HepG2 (cell line): ENCODE measurements around the gene CSH1. TPM values are rescaled to one million over a fixed set of nuclear protein-coding genes. Genes with fewer than 3 reads are reported as not detected.

Experiments used
- ATAC-seq: fragments of 200-7000 bp; cut with Tn5 transposase; 3 replicates; pipeline ENCODE4 v1.9.1; 2020; ENCODE audit warnings: mild to moderate bottlenecking, moderate library complexity
- BruUV-seq: library from RNA; stranded (reverse); fragments of 400-500 nt; replicated peaks from 2 replicates; lab custom pipeline; 2021; lab: Mats Ljungman, UMichigan
- CTCF ChIA-PET: fragments of 300-600 bp; formaldehyde crosslinking; extraction: SDS; loops from one replicate; lab custom pipeline; 2021; ENCODE audit warnings: low total read pairs, inconsistent platforms, low intra/inter-chr PET ratio; lab: Yijun Ruan, JAX
- POLR2A ChIA-PET: fragments of 350-600 bp; sonication (Branson Sonifier 250); formaldehyde crosslinking; loops from one replicate; lab custom pipeline; 2020; ENCODE audit warnings: antibody characterized with exemption, inconsistent platforms; lab: Yijun Ruan, JAX
- DNase-seq: peaks from one replicate; pipeline ENCODE4 v3.0.0-alpha.2; 2015; ENCODE audit warnings: low spot score
- FAIRE-seq: peaks from 3 replicates; lab custom pipeline; 2011; peaks lifted over from hg19 to GRCh38; lab: Jason Lieb, UNC
- H2AFZ ChIP-seq: one replicate; pipeline ENCODE4 v1.6.1; 2011; ENCODE audit warnings: low read length, inconsistent platforms
- H3K27ac ChIP-seq: fragments of 300-600 bp; 3 replicates; pipeline ENCODE4 v1.8.0; 2011; ENCODE audit warnings: mixed run types, mild to moderate bottlenecking, mixed read lengths, low read length, inconsistent platforms; ENCODE audit not compliant: insufficient read depth; ENCODE audit errors: extremely low read length
- H3K27me3 ChIP-seq, 2 experiments: fragments of 200-600 bp in 1 of 2; 2 replicates in 1 of 2; 3 replicates in 1 of 2; pipeline versions ENCODE4 v1.6.0 to v1.8.0; 2011; ENCODE audit warnings: low read length in 2 of 2, mild to moderate bottlenecking in 2 of 2, moderate library complexity in 2 of 2, inconsistent platforms in 1 of 2; ENCODE audit not compliant: insufficient read depth in 2 of 2, control insufficient read depth in 1 of 2
- H3K36me3 ChIP-seq, 2 experiments: fragments of 200-600 bp in 1 of 2; replicated peaks in 1 of 2; 2 replicates in 1 of 2; 3 replicates in 1 of 2; pipeline versions ENCODE4 v1.5.1 to v1.8.0; 2011; ENCODE audit warnings: low read length in 2 of 2, inconsistent platforms in 1 of 2; ENCODE audit not compliant: insufficient read depth in 2 of 2, control insufficient read depth in 1 of 2
- H3K4me1 ChIP-seq: 2 replicates; pipeline ENCODE4 v1.5.1; 2012; ENCODE audit warnings: low read length, inconsistent platforms; ENCODE audit not compliant: insufficient read depth
- H3K4me2 ChIP-seq: 2 replicates; pipeline ENCODE4 v1.6.0; 2011; ENCODE audit warnings: low read depth, low read length, inconsistent platforms
- H3K4me3 ChIP-seq, 3 experiments: fragments of 200-600 bp in 1 of 3; sonication (generic), shearing (Covaris generic) in 1 of 3; replicated peaks in 1 of 3; 2 replicates each; pipeline ENCODE4 v1.5.1; 2011 to 2016; ENCODE audit warnings: low read length in 3 of 3, inconsistent platforms in 2 of 3, low read depth in 2 of 3, mild to moderate bottlenecking in 2 of 3, control low read depth in 1 of 3, mixed read lengths in 1 of 3; ENCODE audit not compliant: insufficient read depth in 1 of 3
- H3K79me2 ChIP-seq: one replicate; pipeline ENCODE4 v1.6.1; 2011; ENCODE audit warnings: low read length, inconsistent platforms; ENCODE audit not compliant: insufficient read depth
- H3K9ac ChIP-seq: 2 replicates; pipeline ENCODE4 v1.6.0; 2011; ENCODE audit warnings: mild to moderate bottlenecking, low read depth, low read length, inconsistent platforms; ENCODE audit not compliant: insufficient read depth
- H3K9me3 ChIP-seq: 2 replicates; pipeline ENCODE4 v1.5.1; 2012; ENCODE audit warnings: mild to moderate bottlenecking, low read length
- H4K20me1 ChIP-seq: 2 replicates; pipeline ENCODE4 v1.6.0; 2011; ENCODE audit warnings: inconsistent platforms, mild to moderate bottlenecking, low read length, moderate library complexity; ENCODE audit not compliant: insufficient read depth
- GABPB1 ChIP-seq: IDR thresholded peaks from 2 replicates; pipeline ENCODE4 v1.6.1; 2016; ENCODE audit warnings: mild to moderate bottlenecking, missing genetic modification reagents, moderate library complexity, missing compliant biosample characterization
- GATAD2A ChIP-seq: IDR thresholded peaks from 2 replicates; pipeline ENCODE4 v1.6.1; 2016
- HNF4A ChIP-seq: sonication (generic); formaldehyde crosslinking; IDR thresholded peaks from 2 replicates; pipeline ENCODE4 v1.4.0; 2020; ENCODE audit warnings: missing genetic modification reagents
- PATZ1 ChIP-seq: sonication (generic); formaldehyde crosslinking; IDR thresholded peaks from 2 replicates; pipeline ENCODE4 v1.4.0; 2020; ENCODE audit warnings: missing genetic modification reagents
- RFX3 ChIP-seq: IDR thresholded peaks from 2 replicates; pipeline ENCODE4 v1.6.1; 2016; ENCODE audit warnings: missing biosample characterization, missing genetic modification reagents
- SIN3A ChIP-seq: IDR thresholded peaks from 2 replicates; pipeline ENCODE4 v1.6.1; 2011; ENCODE audit warnings: low read depth, mild to moderate bottlenecking, control low read depth, low read length, borderline replicate concordance
- TSC22D2 ChIP-seq: sonication (generic); formaldehyde crosslinking; IDR thresholded peaks from 2 replicates; pipeline ENCODE4 v1.5.1; 2020; ENCODE audit warnings: missing genetic modification reagents, mild to moderate bottlenecking, borderline replicate concordance
- ZMAT5 ChIP-seq: sonication (generic); formaldehyde crosslinking; IDR thresholded peaks from 2 replicates; pipeline ENCODE4 v1.5.0; 2020; ENCODE audit warnings: mild to moderate bottlenecking, low read depth, missing genetic modification reagents, borderline replicate concordance
- ZMYM3 ChIP-seq: sonication (generic); formaldehyde crosslinking; IDR thresholded peaks from 2 replicates; pipeline ENCODE4 v1.5.1; 2020; ENCODE audit warnings: mild to moderate bottlenecking, missing genetic modification reagents
- ZNF329 ChIP-seq: sonication (generic); formaldehyde crosslinking; IDR thresholded peaks from 2 replicates; pipeline ENCODE4 v1.9.0; 2021; ENCODE audit warnings: low read depth, mild to moderate bottlenecking, missing genetic modification reagents
- ZNF75D ChIP-seq: sonication (generic); formaldehyde crosslinking; IDR thresholded peaks from 2 replicates; pipeline ENCODE4 v1.8.1; 2023; ENCODE audit warnings: missing genetic modification reagents, mild to moderate bottlenecking, borderline replicate concordance
- WGBS: methylation state at CpG from one replicate; pipeline ENCODE4 v1.1.6; 2017; ENCODE audit warnings: low lambda C conversion rate; 5-methylcytosine and 5-hydroxymethylcytosine counted together
- in situ Hi-C: cut with HindIII; loops from 2 replicates; pipeline ENCODE4 v1.10.0; 2017; ENCODE audit warnings: low pct_unique_long_range_greater_than_20kb; ENCODE audit not compliant: extremely low pct_ligation_motif_present
- intact Hi-C: fragments of 100-400 bp; cut with micrococcal nuclease; formaldehyde crosslinking; loops from one replicate; pipeline ENCODE4 v1.10.0; 2022; ENCODE audit not compliant: unreplicated experiment
- polyA plus RNA-seq, 8 experiments: library from polyadenylated mRNA; depleted of rRNA in 3 of 8; stranded (reverse) in 7 of 8; unstranded in 1 of 8; fragments of >200 nt; fragmentation: Illumina TruSeq in 4 of 8; extraction: Trizol in 4 of 8; gene quantifications; 2 replicates each; pipeline versions ENCODE4 v1.2.1 to v1.2.3, GENCODE V29; 2011 to 2016; ENCODE audit warnings: low read depth in 4 of 8, missing spikeins in 1 of 8, mixed read lengths in 1 of 8; ENCODE audit not compliant: insufficient read depth in 1 of 8
- total RNA-seq, 5 experiments: library from RNA; depleted of rRNA; stranded (reverse); fragments of >200 nt; fragmentation: Illumina TruSeq; extraction: Trizol; gene quantifications; 2 replicates each; pipeline ENCODE4 v1.2.3, GENCODE V29; 2016; ENCODE audit warnings: low read depth in 1 of 5

The CSH1 gene
- total and polyA plus RNA-seq, 2 of the 13 experiments (the other 11 are each of a cell fraction or from before 2014, with no cell fraction given) = not detected

GRCh38 chr17:63932721-63933120 lies 36.3 kb upstream of the CSH1 start:
- H3K27me3 ChIP-seq = peaks cover 19 to 76% of the 10 kb centered on the region in 2 experiments
- H2AFZ ChIP-seq = no peak overlapping the region
- no peak overlapping the region for H3K4me3 ChIP-seq
- ChIA-PET POLR2A (no interaction called here), CTCF (no interaction called here)
- FAIRE-seq = no peak
- no peaks in the 10 kb centered on the region for H3K9me3 ChIP-seq
- no peaks in the 10 kb centered on the region for H3K36me3 ChIP-seq
- no peak for DNase-seq
- BruUV-seq = no TSS peak
- H3K79me2 ChIP-seq = no peaks in the 10 kb centered on the region
- H3K4me1 ChIP-seq = peaks cover 18% of the 10 kb centered on the region
- TF ChIP-seq ZMYM3 (CRISPR knock-in tag) (0 out of 2 replicates have a peak, but pooled peaks have one; percentile 14), PATZ1 (no peak)
- TF ChIP-seq, all 625 proteins: peak for 1
- no peak overlapping the region for H3K4me2 ChIP-seq
- no peak for ATAC-seq
- H4K20me1 ChIP-seq = no peaks in the 10 kb centered on the region; the same call in 1 of the 2 replicates
- no peak overlapping the region for H3K27ac ChIP-seq
- 49% methylated on average over 4 of the region's 4 CpGs for WGBS
- intact Hi-C loops = no loop called here
- no peak overlapping the region for H3K9ac ChIP-seq
- in situ Hi-C loops = no loop called here

DNA sequence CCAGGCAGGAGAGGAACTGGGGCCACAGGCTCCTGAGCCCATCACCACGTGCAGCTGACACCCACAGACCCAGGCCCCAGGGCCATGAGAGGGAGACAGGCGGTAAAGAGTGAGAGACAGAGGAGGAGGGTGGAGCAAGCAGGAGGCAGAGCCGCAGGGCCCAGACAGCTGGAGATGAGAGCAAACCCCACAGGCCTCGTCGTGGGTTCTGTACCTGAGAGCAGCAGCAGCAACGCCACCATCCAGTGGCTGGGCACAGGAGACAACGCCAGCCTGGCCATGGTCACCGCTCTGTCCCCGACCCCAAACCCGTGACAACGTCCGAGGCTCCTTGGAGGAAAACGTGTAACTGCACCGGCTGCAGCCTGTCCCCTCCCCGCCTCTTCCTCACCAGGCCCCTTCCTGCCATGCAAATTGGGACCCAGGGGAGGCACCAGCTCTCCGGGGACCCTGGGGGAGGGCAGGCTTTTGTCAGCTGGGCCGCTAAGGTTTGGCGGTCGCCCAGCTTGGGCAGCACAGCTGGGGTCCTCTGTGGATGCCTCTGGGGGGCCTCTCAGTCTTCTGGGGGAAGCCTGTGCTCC lies 35.7 kb upstream of the CSH1 start, which contains the start of gene CD79B:
Gene CD79B, minus strand, starts transcription at position 351 of the 581 bp plus-strand sequence. Its CDS starts 70 bp downstream, at position 281.
- no peaks in the 10 kb centered on the region for H3K9me3 ChIP-seq
- WGBS = 58% methylated on average over 12 of the region's 19 CpGs
- no peak for ATAC-seq
- FAIRE-seq = no peak
- peaks cover 19 to 76% of the 10 kb centered on the region in 2 experiments for H3K27me3 ChIP-seq
- BruUV-seq = no TSS peak
- H3K27ac ChIP-seq = no peak within 1 kb of the TSS
- H3K9ac ChIP-seq = no peak within 1 kb of the TSS
- in situ Hi-C loops (no loop called here), intact Hi-C loops (no loop called here)
- no peak for DNase-seq
- H3K36me3 ChIP-seq = no peaks in the 10 kb centered on the region
- H3K4me2 ChIP-seq = peak within 1 kb of the TSS; percentile 41
- no peak for TF ChIP-seq RFX3
- TF ChIP-seq TSC22D2 (CRISPR knock-in tag) = no peak
- no peak for TF ChIP-seq GABPB1
- TF ChIP-seq ZNF75D (CRISPR knock-in tag) = no peak
- TF ChIP-seq ZNF329 (CRISPR knock-in tag) = no peak
- no peak for TF ChIP-seq GATAD2A (CRISPR knock-in tag)
- no peak for TF ChIP-seq SIN3A
- TF ChIP-seq ZMAT5 = no peak
- no peak for TF ChIP-seq HNF4A (CRISPR knock-in tag)
- no peak within 1 kb of the TSS for H2AFZ ChIP-seq
- no peaks in the 10 kb centered on the region for H3K79me2 ChIP-seq
- CTCF ChIA-PET = no interaction called here
- H4K20me1 ChIP-seq = no peaks in the 10 kb centered on the region; the same call in 1 of the 2 replicates
- peaks cover 21% of the 10 kb centered on the region for H3K4me1 ChIP-seq
- no peak within 1 kb of the TSS; a peak in 1 of 6 replicates for H3K4me3 ChIP-seq
- POLR2A ChIA-PET = no interaction called here
